GM23338 (cell line): Measurements from ENCODE around the gene AQP1.

ENCODE experiments used
- CREB1 ChIP-seq: fragments of 250-450 bp; sonication (Bioruptor Pico); IDR thresholded peaks from 2 replicates; pipeline ENCODE4 v1.5.0; 2020; ENCODE audit warnings: low read depth, mild to moderate bottlenecking, moderate library complexity
- CTCF ChIP-seq, 2 experiments: fragments of 200-600 bp in 1 of 2; sonication (generic) in 1 of 2; conservative IDR thresholded peaks; 2 replicates each; pipeline versions ENCODE4 v1.5.1 to v1.6.1; 2016 to 2017; ENCODE audit warnings: antibody characterized with exemption in 2 of 2, low read depth in 2 of 2, mild to moderate bottlenecking in 2 of 2, moderate library complexity in 1 of 2
- EZH2 ChIP-seq: fragments of 200-600 bp; sonication (generic); IDR thresholded peaks from one replicate; pipeline ENCODE4 v1.8.0; 2017; ENCODE audit warnings: antibody characterized with exemption, mild to moderate bottlenecking, low read depth; ENCODE audit not compliant: unreplicated experiment
- NANOG ChIP-seq: IDR thresholded peaks from 2 replicates; pipeline ENCODE4 v1.6.1; 2016; ENCODE audit warnings: antibody characterized with exemption, borderline replicate concordance
- POLR2AphosphoS5 ChIP-seq: IDR thresholded peaks from 2 replicates; pipeline ENCODE4 v1.6.1; 2016; ENCODE audit warnings: antibody characterized with exemption, low read depth

DNA sequence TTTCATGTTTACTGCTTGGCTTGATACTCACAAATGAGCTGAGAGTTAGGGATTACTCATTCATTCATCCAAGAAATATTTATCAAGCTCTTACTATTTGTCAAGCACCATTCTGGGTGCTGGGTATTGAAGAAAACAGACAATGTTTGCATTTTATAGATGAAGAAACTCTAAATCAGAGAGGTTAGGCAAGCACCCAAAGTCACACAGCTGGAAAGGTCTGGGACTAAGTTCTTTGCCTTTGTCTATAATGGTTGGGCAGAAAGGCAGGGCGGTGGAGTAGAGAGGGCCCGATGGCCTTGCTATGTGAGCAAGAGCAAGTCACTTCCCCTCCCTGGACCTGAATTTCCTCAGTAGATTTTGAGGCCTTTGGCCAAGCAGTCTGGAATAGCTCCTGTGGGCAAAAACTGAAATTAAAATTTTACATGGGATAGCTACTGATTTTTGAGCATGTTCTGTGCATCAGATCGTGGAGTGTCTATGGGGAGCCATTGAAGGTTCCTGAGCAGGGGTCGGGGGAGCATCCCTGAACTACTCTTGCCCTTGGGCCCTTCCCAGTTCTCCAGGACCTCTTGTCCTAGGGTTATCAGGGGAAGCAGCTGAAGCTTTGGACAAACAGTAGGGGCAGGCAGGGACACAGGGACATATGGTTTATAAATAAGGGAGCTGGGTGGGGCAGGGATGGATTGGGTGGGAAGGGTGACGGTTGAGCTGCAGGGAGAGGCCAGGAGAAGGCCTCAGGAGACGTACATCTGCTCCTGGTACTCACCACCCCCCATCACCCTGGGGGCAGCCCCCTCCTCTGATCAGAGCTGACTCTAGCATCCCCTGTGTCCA is 23.3 kb downstream of the AQP1 start:
- no peak for TF ChIP-seq EZH2
- TF ChIP-seq CTCF (conservative IDR thresholded peaks at IDR 0.05; ENCODE audit: low read depth in 2 of 2), result no peak
- TF ChIP-seq POLR2AphosphoS5, result no peak
- no peak for TF ChIP-seq CREB1 (CRISPR knock-in tag)
- TF ChIP-seq NANOG, result no peak
